B cell (primary cell): Measurements from ENCODE around the gene IL20.

ENCODE experiments used
- CTCF ChIP-seq: fragments of 200-600 bp; IDR thresholded peaks from one replicate; pipeline ENCODE4 v1.8.0; 2022; ENCODE audit warnings: antibody characterized with exemption, mild to moderate bottlenecking
- EZH2 ChIP-seq: IDR thresholded peaks from 2 replicates; pipeline ENCODE4 v1.6.1; 2012; ENCODE audit warnings: borderline replicate concordance, low read depth, mild to moderate bottlenecking, moderate library complexity, low read length; ENCODE audit not compliant: insufficient read depth, poor library complexity, severe bottlenecking

- peak; percentile 8 for TF ChIP-seq CTCF
- no peak for TF ChIP-seq EZH2
These were observed 43.9 kb downstream of the IL20 start for GRCh38 chr1:206909161-206909882.
